Measurements from ENCODE around the gene MDFI.

DNA sequence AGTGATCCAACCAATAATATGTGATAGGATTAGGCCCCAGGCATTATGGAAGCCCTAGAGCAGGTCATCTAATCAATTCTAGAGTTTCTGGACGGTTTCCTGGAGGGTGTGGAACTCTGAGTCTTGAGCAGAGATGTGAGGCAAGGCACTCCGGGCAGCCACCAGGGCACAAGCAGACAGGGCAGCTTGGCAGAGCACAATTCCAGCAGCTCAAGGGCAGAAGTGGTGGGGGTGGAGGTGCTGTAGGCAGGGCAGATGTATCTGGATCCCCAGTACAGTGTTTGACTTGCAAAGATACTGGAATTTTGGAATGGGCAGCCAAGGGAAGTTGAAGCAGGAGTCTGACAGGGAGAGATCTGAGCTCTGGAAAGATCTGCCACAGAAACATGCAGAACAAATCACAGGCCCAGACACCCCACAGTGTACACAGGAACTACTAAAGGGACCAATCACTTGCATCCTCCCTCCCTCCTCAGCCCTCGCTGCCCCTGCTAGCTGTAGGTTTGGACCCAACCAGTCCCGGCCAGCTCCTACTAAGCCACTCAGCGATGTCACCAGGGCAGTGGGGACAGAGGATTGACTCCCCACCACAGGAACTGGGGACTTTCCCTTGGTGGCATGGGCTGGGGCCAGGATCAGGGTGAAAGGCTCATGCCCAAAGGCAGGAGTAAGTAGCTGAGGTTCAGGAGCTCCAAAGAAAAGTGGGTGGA, 50.1 kb downstream of the MDFI start:
- TF ChIP-seq EZH2 (IDR thresholded peaks at IDR 0.05; ENCODE audit: low read depth), result no peak
- TF ChIP-seq, protein P1, sequence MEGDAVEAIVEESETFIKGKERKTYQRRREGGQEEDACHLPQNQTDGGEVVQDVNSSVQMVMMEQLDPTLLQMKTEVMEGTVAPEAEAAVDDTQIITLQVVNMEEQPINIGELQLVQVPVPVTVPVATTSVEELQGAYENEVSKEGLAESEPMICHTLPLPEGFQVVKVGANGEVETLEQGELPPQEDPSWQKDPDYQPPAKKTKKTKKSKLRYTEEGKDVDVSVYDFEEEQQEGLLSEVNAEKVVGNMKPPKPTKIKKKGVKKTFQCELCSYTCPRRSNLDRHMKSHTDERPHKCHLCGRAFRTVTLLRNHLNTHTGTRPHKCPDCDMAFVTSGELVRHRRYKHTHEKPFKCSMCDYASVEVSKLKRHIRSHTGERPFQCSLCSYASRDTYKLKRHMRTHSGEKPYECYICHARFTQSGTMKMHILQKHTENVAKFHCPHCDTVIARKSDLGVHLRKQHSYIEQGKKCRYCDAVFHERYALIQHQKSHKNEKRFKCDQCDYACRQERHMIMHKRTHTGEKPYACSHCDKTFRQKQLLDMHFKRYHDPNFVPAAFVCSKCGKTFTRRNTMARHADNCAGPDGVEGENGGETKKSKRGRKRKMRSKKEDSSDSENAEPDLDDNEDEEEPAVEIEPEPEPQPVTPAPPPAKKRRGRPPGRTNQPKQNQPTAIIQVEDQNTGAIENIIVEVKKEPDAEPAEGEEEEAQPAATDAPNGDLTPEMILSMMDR (conservative IDR thresholded peaks at IDR 0.05), result no peak

Data from PC-9 (cell line).